Mesodermal cell (in vitro differentiated cells): Measurements from ENCODE around the gene OR4K13. TPM values are rescaled to one million over a fixed set of nuclear protein-coding genes. Genes with fewer than 3 reads are reported as not detected.

Experiments
- H3K27ac ChIP-seq: 2 replicates; pipeline ENCODE4 v1.7.0; 2013; ENCODE audit warnings: mild to moderate bottlenecking, low read depth, low read length, moderate library complexity; ENCODE audit not compliant: severe bottlenecking
- H3K36me3 ChIP-seq: 2 replicates; pipeline ENCODE4 v1.7.1; 2013; ENCODE audit warnings: mild to moderate bottlenecking, low read length, moderate library complexity; ENCODE audit not compliant: control insufficient read depth, insufficient read depth
- H3K4me1 ChIP-seq: one replicate; pipeline ENCODE4 v1.7.1; 2013; ENCODE audit warnings: mild to moderate bottlenecking, low read length; ENCODE audit not compliant: insufficient read depth, control insufficient read depth, poor library complexity, severe bottlenecking
- H3K4me3 ChIP-seq: 2 replicates; pipeline ENCODE4 v1.7.0; 2013; ENCODE audit warnings: low read length, control low read depth, mild to moderate bottlenecking; ENCODE audit not compliant: insufficient read depth, poor library complexity, severe bottlenecking; ENCODE audit errors: extremely low read depth
- H3K9me3 ChIP-seq: 2 replicates; pipeline ENCODE4 v1.7.1; 2013; ENCODE audit warnings: mild to moderate bottlenecking, low read length, moderate library complexity; ENCODE audit not compliant: control insufficient read depth
- WGBS, 2 experiments: methylation state at CpG; one replicate each; pipeline ENCODE4 v1.1.5; 2013; ENCODE audit warnings: missing lambda C conversion rate in 2 of 2; ENCODE audit not compliant: insufficient coverage in 2 of 2; 5-methylcytosine and 5-hydroxymethylcytosine counted together
- polyA plus RNA-seq, 2 experiments: library from polyadenylated mRNA; stranded (reverse); fragments of 50-300 nt; gene quantifications; one replicate each; pipeline ENCODE4 v1.2.3, GENCODE V29; 2013

Gene OR4K13
- not detected for polyA plus RNA-seq (2013, experiment 1 of 2)
- polyA plus RNA-seq (2013, experiment 2 of 2) = not detected

GRCh38 chr14:20035938-20036337 lies at the start of gene OR4K13:
Gene OR4K13, minus strand, starts transcription at chr14:20036038. Its CDS starts 1,280 bp downstream, at chr14:20034758.
- Histone ChIP-seq H3K27ac (no peak within 1 kb of the TSS), H3K36me3 (no peaks in the 10 kb centered on the region), H3K4me3 (no peak within 1 kb of the TSS), H3K9me3 (peaks cover 29% of the 10 kb centered on the region), H3K4me1 (no peaks in the 10 kb centered on the region)
- WGBS, 2 experiments = no CpG with 5 or more reads among the region's 4 CpGs

DNA sequence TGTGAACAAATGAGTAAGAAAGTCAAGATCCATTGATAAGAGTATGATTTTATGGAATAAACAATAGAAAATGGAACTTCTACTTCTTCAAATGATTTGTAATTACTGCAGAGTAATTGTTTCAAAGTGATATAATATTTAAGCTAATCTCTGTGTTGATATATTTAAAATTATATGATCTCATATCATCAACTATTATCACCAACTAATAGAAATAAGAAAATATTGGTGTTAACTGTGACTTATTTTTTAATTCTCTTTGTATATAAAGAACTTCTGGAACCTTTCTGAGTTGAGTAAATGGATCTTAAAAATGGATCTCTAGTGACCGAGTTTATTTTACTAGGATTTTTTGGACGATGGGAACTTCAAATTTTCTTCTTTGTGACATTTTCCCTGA lies 23.9 kb upstream of the OR4K13 start, which contains the start of gene OR4L1:
Gene OR4L1, plus strand, starts transcription at position 301 of the 400 bp plus-strand sequence. Its CDS starts 0 bp downstream, at position 301.
- H3K9me3 ChIP-seq = peaks cover 57% of the 10 kb centered on the region
- H3K27ac ChIP-seq = no peak within 1 kb of the TSS
- 33% methylated on average over 1 of the region's 2 CpGs; no CpG with 5 or more reads in 1 of the 2 experiments for WGBS, 2 experiments
- H3K4me3 ChIP-seq = no peak within 1 kb of the TSS
- H3K4me1 ChIP-seq = no peaks in the 10 kb centered on the region
- no peaks in the 10 kb centered on the region for H3K36me3 ChIP-seq

- H3K4me3 ChIP-seq = no peak overlapping the region
- H3K4me1 ChIP-seq = no peaks in the 10 kb centered on the region
- WGBS, 2 experiments = 36 to 40% methylated on average over 1 of the region's 1 CpG
- peaks cover 42% of the 10 kb centered on the region for H3K9me3 ChIP-seq
- H3K27ac ChIP-seq = no peak overlapping the region
- H3K36me3 ChIP-seq = no peaks in the 10 kb centered on the region
These were observed 12.4 kb upstream of the OR4K13 start for GRCh38 chr14:20048202-20048601.

DNA sequence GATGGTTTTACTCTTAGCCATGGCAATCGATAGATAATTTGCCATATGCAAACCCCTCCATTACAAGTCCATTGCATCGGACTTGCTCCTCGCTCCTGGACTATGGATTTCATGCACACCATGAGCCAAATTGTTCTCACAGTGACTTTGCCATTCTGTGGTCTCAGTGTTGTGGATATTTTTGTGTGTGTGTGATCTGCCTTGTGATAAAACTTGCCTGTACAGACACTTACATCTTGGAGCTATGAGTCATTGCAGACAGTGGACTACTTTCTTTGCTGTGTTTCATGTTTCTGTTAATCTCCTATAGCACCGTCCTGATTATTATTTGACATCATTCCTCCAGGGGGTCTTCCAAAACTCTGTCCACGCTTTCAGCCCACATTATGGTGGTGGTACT lies 8.4 kb upstream of the OR4K13 start:
- 39 to 92% methylated on average over 2 to 3 of the region's 5 CpGs for WGBS, 2 experiments
- H3K9me3 ChIP-seq = peaks cover 26% of the 10 kb centered on the region
- no peak overlapping the region for H3K27ac ChIP-seq
- H3K4me1 ChIP-seq = no peaks in the 10 kb centered on the region
- no peak overlapping the region for H3K4me3 ChIP-seq
- H3K36me3 ChIP-seq = no peaks in the 10 kb centered on the region

DNA sequence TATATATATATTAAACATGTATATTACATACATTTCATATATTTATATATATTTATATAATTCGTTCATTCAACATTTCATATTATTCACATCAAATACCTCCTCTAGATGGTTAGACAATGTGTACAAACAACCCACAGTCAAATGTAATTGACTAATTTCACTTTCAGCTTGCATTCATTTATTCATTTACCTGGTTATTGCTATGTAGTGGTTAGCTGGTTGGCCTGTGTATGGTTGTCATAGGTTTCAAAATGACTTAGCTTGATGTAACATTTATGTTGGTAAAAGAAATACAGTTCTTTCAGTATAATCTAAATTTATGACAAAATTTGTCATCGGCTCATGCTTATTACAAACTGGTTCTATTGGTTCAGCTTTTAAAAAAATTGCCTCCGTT lies 389 bp downstream of the OR4K13 start:
- no peaks in the 10 kb centered on the region for H3K36me3 ChIP-seq
- H3K4me1 ChIP-seq = no peaks in the 10 kb centered on the region
- H3K4me3 ChIP-seq = no peak overlapping the region
- no peak overlapping the region for H3K27ac ChIP-seq
- whole genome bisulfite sequencing, 2 experiments = no CpG with 5 or more reads among the region's 3 CpGs
- H3K9me3 ChIP-seq = peaks cover 31% of the 10 kb centered on the region

DNA sequence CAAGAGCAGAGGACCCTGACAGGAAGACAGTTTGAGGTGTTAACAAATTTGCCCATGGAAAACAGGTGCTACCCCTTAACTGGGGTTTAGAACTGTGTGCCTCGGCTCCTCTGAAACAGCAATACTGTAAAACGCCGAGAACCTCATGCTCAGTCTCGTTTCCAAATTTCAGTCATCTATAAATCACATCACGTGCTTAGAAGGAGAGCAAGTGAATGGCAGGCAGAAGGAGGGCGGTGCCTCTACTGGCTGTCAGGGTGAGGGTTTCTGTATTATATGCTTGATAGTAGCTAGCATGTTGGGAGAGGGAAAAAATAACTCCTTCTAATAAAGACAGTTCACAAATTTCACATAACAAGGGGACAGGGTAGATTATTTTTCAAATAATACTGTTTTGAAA lies 4.8 kb downstream of the OR4K13 start:
- H3K4me1 ChIP-seq = no peaks in the 10 kb centered on the region
- H3K9me3 ChIP-seq = peaks cover 44% of the 10 kb centered on the region
- 60% methylated on average over 1 of the region's 6 CpGs; no CpG with 5 or more reads in 1 of the 2 experiments for WGBS, 2 experiments
- H3K27ac ChIP-seq = no peak overlapping the region
- H3K4me3 ChIP-seq = no peak overlapping the region
- no peaks in the 10 kb centered on the region for H3K36me3 ChIP-seq

- WGBS, 2 experiments = no CpG with 5 or more reads among the region's 2 CpGs
- Histone ChIP-seq H3K27ac (no peak within 1 kb of the TSS), H3K9me3 (peaks cover 53% of the 10 kb centered on the region), H3K4me3 (no peak within 1 kb of the TSS), H3K36me3 (no peaks in the 10 kb centered on the region), H3K4me1 (no peaks in the 10 kb centered on the region)
These were observed 16.5 kb downstream of the OR4K13 start, which contains the start of gene OR4K14 for GRCh38 chr14:20019257-20019865. Gene OR4K14, minus strand, starts transcription at chr14:20019307. Its CDS starts 4,114 bp downstream, at chr14:20015193.

DNA sequence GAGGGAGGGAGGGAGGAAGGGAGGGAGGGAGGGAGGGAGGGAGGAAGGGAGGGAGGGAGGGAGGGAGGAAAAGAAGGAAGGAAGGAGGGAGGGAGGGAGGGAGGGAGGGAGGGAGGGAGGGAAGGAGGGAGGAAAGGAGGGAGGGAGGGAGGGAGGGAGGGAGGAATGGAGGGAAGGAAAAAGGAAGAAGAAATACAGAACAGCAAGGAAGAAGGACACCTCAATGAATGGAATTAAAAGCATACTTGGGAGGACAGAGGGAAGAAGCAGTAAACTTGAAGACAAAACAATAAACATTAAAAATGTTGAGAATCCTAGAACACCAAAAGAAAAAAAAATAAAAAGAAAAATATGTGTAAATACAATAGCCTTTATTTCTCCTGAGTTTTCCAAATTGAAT lies 27.7 kb downstream of the OR4K13 start:
- Histone ChIP-seq H3K4me1 (no peaks in the 10 kb centered on the region), H3K36me3 (no peaks in the 10 kb centered on the region), H3K4me3 (no peak overlapping the region), H3K9me3 (peaks cover 34% of the 10 kb centered on the region), H3K27ac (no peak overlapping the region)

DNA sequence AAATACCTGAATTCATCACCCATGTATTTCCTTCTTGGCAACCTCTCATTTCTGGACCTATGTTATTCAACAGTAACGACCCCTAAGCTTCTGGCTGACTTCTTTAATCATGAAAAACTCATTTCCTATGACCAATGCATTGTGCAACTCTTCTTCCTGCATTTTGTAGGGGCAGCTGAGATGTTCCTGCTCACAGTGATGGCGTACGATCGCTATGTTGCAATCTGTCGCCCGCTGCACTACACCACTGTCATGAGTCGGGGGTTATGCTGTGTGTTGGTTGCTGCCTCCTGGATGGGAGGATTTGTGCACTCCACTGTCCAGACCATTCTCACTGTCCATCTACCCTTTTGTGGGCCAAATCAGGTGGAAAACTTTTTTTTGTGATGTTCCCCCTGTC lies 33.5 kb downstream of the OR4K13 start:
- no peak overlapping the region for H3K4me3 ChIP-seq
- H3K9me3 ChIP-seq = peaks cover 30% of the 10 kb centered on the region
- H3K36me3 ChIP-seq = no peaks in the 10 kb centered on the region
- H3K4me1 ChIP-seq = no peaks in the 10 kb centered on the region
- WGBS, 2 experiments = 30 to 55% methylated on average over 2 of the region's 7 CpGs
- no peak overlapping the region for H3K27ac ChIP-seq

DNA sequence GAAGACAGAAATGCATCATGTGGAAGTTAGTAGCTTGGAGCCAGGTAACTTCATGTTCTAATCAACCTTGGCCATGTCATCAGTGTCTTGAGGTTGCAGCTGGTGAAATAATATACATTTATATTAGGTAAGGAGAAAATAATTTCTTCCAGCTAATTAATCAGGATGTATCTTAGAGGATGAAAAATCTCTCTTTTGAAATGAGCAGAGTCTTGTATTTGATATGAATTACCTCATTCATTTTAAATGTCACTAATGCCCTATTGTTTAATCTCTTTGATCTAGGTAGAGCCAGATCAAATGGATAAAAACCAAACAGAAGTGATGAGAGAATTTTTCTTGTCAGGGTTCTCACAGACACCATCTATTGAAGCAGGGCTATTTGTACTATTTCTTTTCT lies 34.0 kb downstream of the OR4K13 start, which contains the start of gene OR4Q2:
Gene OR4Q2, plus strand, starts transcription at position 301 of the 400 bp plus-strand sequence.
- no peaks in the 10 kb centered on the region for H3K36me3 ChIP-seq
- H3K4me3 ChIP-seq = no peak within 1 kb of the TSS
- no peaks in the 10 kb centered on the region for H3K4me1 ChIP-seq
- H3K27ac ChIP-seq = no peak within 1 kb of the TSS
- peaks cover 27% of the 10 kb centered on the region for H3K9me3 ChIP-seq

- Histone ChIP-seq H3K4me1 (no peaks in the 10 kb centered on the region), H3K36me3 (no peaks in the 10 kb centered on the region), H3K27ac (no peak overlapping the region), H3K9me3 (peaks cover 37% of the 10 kb centered on the region), H3K4me3 (no peak overlapping the region)
- WGBS, 2 experiments = 60 to 70% methylated on average over 2 of the region's 2 CpGs
These were observed 42.4 kb downstream of the OR4K13 start for GRCh38 chr14:19993438-19993837.
